Thoracic aorta (tissue), 2 donors: ENCODE data around the gene CLNK. TPM values are rescaled to one million over a fixed set of nuclear protein-coding genes. Genes with fewer than 3 reads are reported as not detected.

Experiments used
- ATAC-seq: fragments of 150-250 bp; one replicate; pipeline ENCODE4 v1.8.0; 2017; ENCODE audit warnings: low read depth; ENCODE audit not compliant: insufficient number of reproducible peaks, low FRiP score
- DNase-seq: peaks from one replicate; pipeline ENCODE4 v3.0.0-alpha.2; 2020; ENCODE audit warnings: low spot score
- H3K27ac ChIP-seq, 2 donors: fragments of 200-600 bp; sonication (generic); 1 replicate in 1 of 2; 2 replicates in 1 of 2; pipeline ENCODE4 v1.5.1; 2016; ENCODE audit warnings: mild to moderate bottlenecking in 2 of 2, moderate library complexity in 2 of 2
- H3K27me3 ChIP-seq: fragments of 200-600 bp; sonication (generic); replicated peaks from 2 replicates; pipeline ENCODE4 v1.6.0; 2016; ENCODE audit warnings: mild to moderate bottlenecking; ENCODE audit not compliant: insufficient read depth
- H3K36me3 ChIP-seq: fragments of 200-600 bp; sonication (generic); one replicate; pipeline ENCODE4 v1.5.1; 2016
- H3K4me1 ChIP-seq, 2 donors: fragments of 200-600 bp; sonication (generic); 1 replicate in 1 of 2; 2 replicates in 1 of 2; pipeline versions ENCODE4 v1.5.1 to v1.6.0; 2016; ENCODE audit warnings: low read depth in 2 of 2, mild to moderate bottlenecking in 1 of 2; ENCODE audit not compliant: control insufficient read depth in 1 of 2
- H3K4me3 ChIP-seq: fragments of 200-600 bp; sonication (generic); 2 replicates; pipeline ENCODE4 v1.5.1; 2016; ENCODE audit warnings: mild to moderate bottlenecking
- H3K9me3 ChIP-seq: fragments of 200-600 bp; sonication (generic); 2 replicates; pipeline ENCODE4 v1.5.1; 2016
- CTCF ChIP-seq: fragments of 200-600 bp; sonication (generic); IDR thresholded peaks from one replicate; pipeline ENCODE4 v1.5.1; 2019; ENCODE audit warnings: antibody characterized with exemption
- total RNA-seq, 2 donors: library from RNA; depleted of rRNA; stranded (reverse); fragments of >200 nt; gene quantifications; one replicate each; pipeline versions ENCODE4 v1.1.0 to v1.2.3, GENCODE V29; 2016

CLNK gene
- total RNA-seq, 2 donors from 2014 or later: not detected

- no peaks in the 10 kb centered on the region for H3K9me3 ChIP-seq
- no peak overlapping the region for H3K27ac ChIP-seq
- no peak overlapping the region for H3K4me3 ChIP-seq
- DNase-seq: no peak
- H3K36me3 ChIP-seq: no peaks in the 10 kb centered on the region
- no peak for ATAC-seq
- H3K4me1 ChIP-seq: no peaks in the 10 kb centered on the region
- no peak for TF ChIP-seq CTCF
- H3K27me3 ChIP-seq: no peaks in the 10 kb centered on the region
Measured at GRCh38 chr4:10731162-10731561, 46.6 kb upstream of the CLNK start.

- H3K9me3 ChIP-seq: no peaks in the 10 kb centered on the region
- DNase-seq: no peak
- H3K4me3 ChIP-seq: no peak overlapping the region
- ATAC-seq: no peak
- H3K27me3 ChIP-seq: no peaks in the 10 kb centered on the region
- no peak for TF ChIP-seq CTCF
- no peaks in the 10 kb centered on the region for H3K4me1 ChIP-seq
- H3K27ac ChIP-seq: no peak overlapping the region
- H3K36me3 ChIP-seq: no peaks in the 10 kb centered on the region
Measured at GRCh38 chr4:10730590-10730989, 46.0 kb upstream of the CLNK start.

- no peak for TF ChIP-seq CTCF
- ATAC-seq (no peak), DNase-seq (no peak)
- Histone ChIP-seq H3K4me3 (no peak overlapping the region), H3K4me1 (no peaks in the 10 kb centered on the region), H3K27ac (no peak overlapping the region), H3K36me3 (no peaks in the 10 kb centered on the region), H3K27me3 (no peaks in the 10 kb centered on the region), H3K9me3 (no peaks in the 10 kb centered on the region)
Measured at GRCh38 chr4:10730019-10730418, 45.5 kb upstream of the CLNK start.

GRCh38 chr4:10729366-10729765 lies 44.8 kb upstream of the CLNK start:
- ATAC-seq (no peak), DNase-seq (no peak)
- Histone ChIP-seq H3K27ac (no peak overlapping the region), H3K9me3 (no peaks in the 10 kb centered on the region), H3K27me3 (no peaks in the 10 kb centered on the region), H3K36me3 (no peaks in the 10 kb centered on the region), H3K4me1 (no peaks in the 10 kb centered on the region), H3K4me3 (no peak overlapping the region)
- no peak for TF ChIP-seq CTCF

GRCh38 chr4:10728016-10728415 lies 43.4 kb upstream of the CLNK start:
- H3K4me1 ChIP-seq: peaks cover 0 to 5% of the 10 kb centered on the region in 2 donors
- no peak for ATAC-seq
- H3K4me3 ChIP-seq: no peak overlapping the region
- no peak overlapping the region for H3K27ac ChIP-seq
- H3K27me3 ChIP-seq: no peaks in the 10 kb centered on the region
- no peak for DNase-seq
- no peaks in the 10 kb centered on the region for H3K36me3 ChIP-seq
- no peak for TF ChIP-seq CTCF
- H3K9me3 ChIP-seq: no peaks in the 10 kb centered on the region
